ENCODE data around the gene SLC16A1. TPM values are rescaled to one million over a fixed set of nuclear protein-coding genes. Genes with fewer than 3 reads are reported as not detected.
"Not testable (repeated sequence)": the region's sequence is repeated elsewhere in the genome, so short reads cannot be mapped to it uniquely, and the experiment has no call there.

SLC16A1 gene
- total RNA-seq, 6 experiments from 2014 or later = 26.1 to 81.9 (median 55.2) TPM

DNA sequence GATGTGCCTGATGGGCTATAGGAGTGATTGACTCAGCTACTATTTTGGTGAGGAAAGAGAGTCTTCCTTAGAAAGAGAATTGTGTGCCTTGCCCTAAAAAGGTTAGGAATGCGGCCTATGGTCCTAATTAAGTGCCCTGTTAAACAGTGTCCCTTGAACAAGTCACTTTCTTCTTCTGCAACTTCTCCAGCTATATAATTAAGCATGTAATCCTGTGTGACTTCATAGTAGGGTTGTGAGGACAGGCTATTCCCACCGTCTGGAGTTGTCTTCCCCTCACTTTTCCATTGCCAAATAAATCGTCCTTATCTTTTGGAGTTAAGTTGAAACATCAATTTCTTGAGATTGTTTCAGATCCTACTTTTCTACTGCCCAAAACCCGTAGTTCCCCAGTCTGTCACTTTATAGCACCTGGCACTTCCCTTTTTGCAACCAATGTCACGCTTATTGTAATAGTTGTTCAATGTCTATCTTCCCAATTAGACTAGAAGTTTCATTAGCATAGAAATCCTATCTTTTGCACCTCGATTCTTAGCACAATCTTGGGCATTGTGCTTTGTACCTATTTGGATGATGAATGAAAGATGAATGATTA, 27.6 kb upstream of the SLC16A1 start:
- Histone ChIP-seq H3K27ac (no peak overlapping the region), H3K36me3 (no peaks in the 10 kb centered on the region), H3K4me3 (no peak overlapping the region), H3K9me3 (no peaks in the 10 kb centered on the region), H3K4me1 (peaks cover 0 to 5% (median 1%) of the 10 kb centered on the region in 4 donors), H3K27me3 (no peaks in the 10 kb centered on the region)
- TF ChIP-seq, protein P1, sequence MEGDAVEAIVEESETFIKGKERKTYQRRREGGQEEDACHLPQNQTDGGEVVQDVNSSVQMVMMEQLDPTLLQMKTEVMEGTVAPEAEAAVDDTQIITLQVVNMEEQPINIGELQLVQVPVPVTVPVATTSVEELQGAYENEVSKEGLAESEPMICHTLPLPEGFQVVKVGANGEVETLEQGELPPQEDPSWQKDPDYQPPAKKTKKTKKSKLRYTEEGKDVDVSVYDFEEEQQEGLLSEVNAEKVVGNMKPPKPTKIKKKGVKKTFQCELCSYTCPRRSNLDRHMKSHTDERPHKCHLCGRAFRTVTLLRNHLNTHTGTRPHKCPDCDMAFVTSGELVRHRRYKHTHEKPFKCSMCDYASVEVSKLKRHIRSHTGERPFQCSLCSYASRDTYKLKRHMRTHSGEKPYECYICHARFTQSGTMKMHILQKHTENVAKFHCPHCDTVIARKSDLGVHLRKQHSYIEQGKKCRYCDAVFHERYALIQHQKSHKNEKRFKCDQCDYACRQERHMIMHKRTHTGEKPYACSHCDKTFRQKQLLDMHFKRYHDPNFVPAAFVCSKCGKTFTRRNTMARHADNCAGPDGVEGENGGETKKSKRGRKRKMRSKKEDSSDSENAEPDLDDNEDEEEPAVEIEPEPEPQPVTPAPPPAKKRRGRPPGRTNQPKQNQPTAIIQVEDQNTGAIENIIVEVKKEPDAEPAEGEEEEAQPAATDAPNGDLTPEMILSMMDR (IDR thresholded peaks at IDR 0.05) = no peak
- TF ChIP-seq POLR2A (IDR thresholded peaks at IDR 0.05) = no peak
- ATAC-seq (no peak), DNase-seq (no peak)
- intact Hi-C loops (cut with DNase I) = no loop called here
- 60% methylated on average over 6 of the region's 6 CpGs for WGBS (ENCODE audit: insufficient coverage, low coverage, low lambda C conversion rate, missing lambda C conversion rate)

DNA sequence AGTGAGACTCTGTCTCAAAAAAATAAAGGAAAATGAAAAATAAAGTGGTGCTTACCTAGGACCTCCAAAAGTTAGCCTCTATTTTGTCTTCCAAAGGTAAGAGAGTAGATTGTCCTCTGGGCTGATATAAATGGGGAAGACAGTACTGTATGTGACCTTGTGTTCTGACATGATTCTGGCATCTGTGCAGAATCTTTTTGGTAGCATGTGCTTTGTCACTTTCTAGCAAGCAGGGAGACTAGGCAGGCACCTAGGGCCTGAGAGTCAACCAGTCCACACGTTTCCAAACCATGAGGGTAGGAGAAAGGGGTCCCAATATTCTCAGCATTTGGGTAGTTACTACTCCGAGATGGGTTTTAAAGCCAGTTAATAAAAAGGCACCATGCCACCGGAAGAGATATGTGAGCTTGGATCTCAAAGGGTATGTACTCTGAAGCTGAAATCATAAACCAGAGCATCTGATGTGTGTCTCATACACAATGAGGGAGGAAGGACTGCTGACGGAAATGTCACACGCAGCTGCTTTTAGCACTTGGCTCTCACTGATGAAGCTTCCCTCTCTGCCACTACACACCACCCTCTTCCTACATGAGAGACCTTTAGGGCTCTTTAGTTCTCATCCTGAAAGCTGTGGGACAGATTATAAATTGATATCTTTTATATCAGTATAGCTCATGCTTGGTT, 27.0 kb upstream of the SLC16A1 start:
- 73% methylated on average over 4 of the region's 5 CpGs for WGBS (ENCODE audit: insufficient coverage, low coverage, low lambda C conversion rate, missing lambda C conversion rate)
- H3K27ac ChIP-seq = no peak overlapping the region
- intact Hi-C loops (cut with DNase I) = no loop called here
- ATAC-seq (peak in 2 of 4 donors; percentile 38 to 56), DNase-seq (no peak)
- no peak overlapping the region for H3K4me3 ChIP-seq
- no peaks in the 10 kb centered on the region for H3K9me3 ChIP-seq
- TF ChIP-seq, protein P1 (IDR thresholded peaks at IDR 0.05) = no peak
- no peak for TF ChIP-seq POLR2A (IDR thresholded peaks at IDR 0.05)
- no peaks in the 10 kb centered on the region for H3K27me3 ChIP-seq
- peaks cover 0 to 1% (median 0%) of the 10 kb centered on the region in 4 donors for H3K4me1 ChIP-seq
- no peaks in the 10 kb centered on the region for H3K36me3 ChIP-seq

DNA sequence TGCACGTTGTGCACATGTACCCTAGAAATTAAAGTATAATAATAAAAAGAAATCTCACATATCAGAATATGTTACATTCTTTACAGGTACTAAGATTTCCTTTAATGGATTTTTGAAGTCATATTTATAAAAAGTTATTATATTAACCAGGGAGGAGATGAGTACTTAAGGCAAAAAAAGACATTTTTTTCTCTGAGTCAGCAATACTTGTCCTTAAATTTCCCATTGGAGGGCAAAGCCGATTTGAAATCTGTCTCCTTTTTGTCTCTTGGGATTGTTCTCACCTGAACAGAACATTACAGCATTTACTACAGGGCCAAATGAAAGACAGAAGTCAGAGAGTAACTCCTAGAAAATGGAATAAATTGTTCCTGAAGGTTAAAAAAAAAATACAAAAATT, 26.3 kb upstream of the SLC16A1 start:
- Histone ChIP-seq H3K4me1 (no peaks in the 10 kb centered on the region), H3K4me3 (no peak overlapping the region), H3K27me3 (no peaks in the 10 kb centered on the region), H3K36me3 (no peaks in the 10 kb centered on the region), H3K27ac (no peak overlapping the region), H3K9me3 (no peaks in the 10 kb centered on the region)
- intact Hi-C loops (cut with DNase I) = no loop called here
- TF ChIP-seq, protein P1 (IDR thresholded peaks at IDR 0.05) = no peak
- TF ChIP-seq POLR2A (IDR thresholded peaks at IDR 0.05) = no peak
- DNase-seq (no peak), ATAC-seq (no peak)
- 84% methylated on average over 2 of the region's 2 CpGs for WGBS (ENCODE audit: insufficient coverage, low coverage, low lambda C conversion rate, missing lambda C conversion rate)

DNA sequence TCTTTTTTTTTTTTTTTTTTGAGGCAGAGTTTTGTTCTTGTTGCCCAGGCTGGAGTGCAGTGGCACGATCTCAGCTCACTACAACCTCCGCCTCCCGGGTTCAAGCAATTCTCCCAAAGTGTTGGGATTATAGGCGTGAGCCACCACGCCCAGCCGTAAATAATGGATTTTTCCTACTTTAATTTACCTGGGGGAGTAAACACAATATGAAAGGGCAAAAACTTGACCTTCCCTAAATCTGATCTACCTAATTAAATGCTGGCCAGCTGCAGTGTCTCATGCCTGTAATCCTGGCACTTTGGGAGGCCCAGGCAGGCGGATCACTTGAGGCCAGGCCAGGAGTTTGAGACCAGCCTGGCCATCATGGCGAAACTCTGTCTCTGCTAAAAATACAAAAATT, 25.8 kb upstream of the SLC16A1 start:
- DNase-seq; intact Hi-C loops (cut with DNase I); H3K36me3 ChIP-seq; H3K27ac ChIP-seq; H3K9me3 ChIP-seq; H3K4me3 ChIP-seq; H3K27me3 ChIP-seq; ATAC-seq; H3K4me1 ChIP-seq: not testable (repeated sequence)
- WGBS (ENCODE audit: insufficient coverage, low coverage, low lambda C conversion rate, missing lambda C conversion rate) = 96% methylated on average over 7 of the region's 8 CpGs

DNA sequence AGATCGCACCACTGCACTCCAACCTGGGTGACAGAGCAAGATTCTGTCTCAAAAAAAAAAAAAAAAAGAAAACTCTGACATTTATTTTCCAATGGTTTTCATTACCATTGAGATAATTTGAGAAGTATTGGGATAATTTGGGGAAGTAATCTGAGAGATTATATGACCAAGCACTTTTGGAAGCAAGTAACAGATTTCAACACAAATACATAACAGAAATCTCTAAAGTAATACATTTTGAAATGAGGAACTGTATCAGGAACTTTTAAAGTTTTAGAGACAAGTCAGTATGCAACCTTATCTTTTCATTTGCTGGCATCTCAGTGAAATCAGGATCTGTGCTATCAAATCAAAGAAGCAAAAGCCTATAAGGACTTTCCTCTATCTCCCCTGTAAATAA, 25.4 kb upstream of the SLC16A1 start:
- H3K27ac ChIP-seq = no peak overlapping the region
- TF ChIP-seq, protein P1 (IDR thresholded peaks at IDR 0.05) = no peak
- no peak for TF ChIP-seq POLR2A (IDR thresholded peaks at IDR 0.05)
- no peaks in the 10 kb centered on the region for H3K27me3 ChIP-seq
- intact Hi-C loops (cut with DNase I) = no loop called here
- ATAC-seq (peak in 1 of 4 donors; percentile 29), DNase-seq (no peak)
- no peaks in the 10 kb centered on the region for H3K9me3 ChIP-seq
- H3K4me3 ChIP-seq = no peak overlapping the region
- WGBS (ENCODE audit: insufficient coverage, low coverage, low lambda C conversion rate, missing lambda C conversion rate) = 100% methylated on average over 1 of the region's 1 CpG
- H3K4me1 ChIP-seq = no peaks in the 10 kb centered on the region
- no peaks in the 10 kb centered on the region for H3K36me3 ChIP-seq

Measured in right lobe of liver (tissue), 6 donors.